ENCODE data around the gene ZNF750.

- no peak for TF ChIP-seq CTCF (IDR thresholded peaks at IDR 0.05)
- TF ChIP-seq POLR2A (IDR thresholded peaks at IDR 0.05): no peak
- no peak for TF ChIP-seq EP300 (IDR thresholded peaks at IDR 0.05)
These were observed 25.5 kb upstream of the ZNF750 start for GRCh38 chr17:82865274-82865673.

All from tibial nerve (tissue), 4 donors.